Measurements from ENCODE around the gene ABCF3. TPM values are rescaled to one million over a fixed set of nuclear protein-coding genes. Genes with fewer than 3 reads are reported as not detected.
"Not testable (repeated sequence)": the region's sequence is repeated elsewhere in the genome, so short reads cannot be mapped to it uniquely, and the experiment has no call there.

The ABCF3 gene
- total RNA-seq, 1 experiment from 2014 or later = 68.8 TPM

DNA sequence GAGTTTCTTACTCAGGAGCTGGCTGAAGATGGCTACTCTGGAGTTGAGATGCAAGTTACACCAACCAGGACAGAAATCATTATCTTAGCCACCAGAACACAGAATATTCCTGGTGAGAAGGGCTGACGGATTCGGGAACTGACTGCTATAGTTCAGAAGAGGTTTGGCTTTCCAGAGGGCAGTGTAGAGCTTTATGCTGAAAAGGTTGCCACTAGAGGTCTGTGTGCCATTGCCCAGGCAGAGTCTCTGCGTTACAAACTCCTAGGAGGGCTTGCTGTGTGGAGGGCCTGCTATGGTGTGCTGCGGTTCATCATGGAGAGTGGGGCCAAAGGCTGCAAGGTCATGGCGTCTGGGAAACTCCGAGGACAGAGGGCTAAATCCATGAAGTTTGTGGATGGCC lies 36.2 kb upstream of the ABCF3 start:
- H3K4me3 Mint-ChIP-seq (ENCODE audit: unreplicated experiment); H3K9me3 ChIP-seq; H3K4me1 Mint-ChIP-seq (ENCODE audit: low read depth, unreplicated experiment); H3K27ac Mint-ChIP-seq (ENCODE audit: unreplicated experiment); H3K27me3 Mint-ChIP-seq (ENCODE audit: insufficient read depth, unreplicated experiment); H3K27me3 ChIP-seq (replicated peaks; ENCODE audit: control insufficient read depth, insufficient read depth, low read length); H3K36me3 Mint-ChIP-seq (ENCODE audit: insufficient read depth, unreplicated experiment); DNase-seq; H3K36me3 ChIP-seq (ENCODE audit: control insufficient read depth, insufficient read depth, low read length); intact Hi-C loops (cut with micrococcal nuclease; ENCODE audit: unreplicated experiment); H3K4me3 ChIP-seq (ENCODE audit: low read depth, low read length); CTCF ChIA-PET; BruUV-seq (replicated peaks); H3K4me1 ChIP-seq; H3K9me3 Mint-ChIP-seq (ENCODE audit: unreplicated experiment): not testable (repeated sequence)
- TF ChIP-seq, protein P1, sequence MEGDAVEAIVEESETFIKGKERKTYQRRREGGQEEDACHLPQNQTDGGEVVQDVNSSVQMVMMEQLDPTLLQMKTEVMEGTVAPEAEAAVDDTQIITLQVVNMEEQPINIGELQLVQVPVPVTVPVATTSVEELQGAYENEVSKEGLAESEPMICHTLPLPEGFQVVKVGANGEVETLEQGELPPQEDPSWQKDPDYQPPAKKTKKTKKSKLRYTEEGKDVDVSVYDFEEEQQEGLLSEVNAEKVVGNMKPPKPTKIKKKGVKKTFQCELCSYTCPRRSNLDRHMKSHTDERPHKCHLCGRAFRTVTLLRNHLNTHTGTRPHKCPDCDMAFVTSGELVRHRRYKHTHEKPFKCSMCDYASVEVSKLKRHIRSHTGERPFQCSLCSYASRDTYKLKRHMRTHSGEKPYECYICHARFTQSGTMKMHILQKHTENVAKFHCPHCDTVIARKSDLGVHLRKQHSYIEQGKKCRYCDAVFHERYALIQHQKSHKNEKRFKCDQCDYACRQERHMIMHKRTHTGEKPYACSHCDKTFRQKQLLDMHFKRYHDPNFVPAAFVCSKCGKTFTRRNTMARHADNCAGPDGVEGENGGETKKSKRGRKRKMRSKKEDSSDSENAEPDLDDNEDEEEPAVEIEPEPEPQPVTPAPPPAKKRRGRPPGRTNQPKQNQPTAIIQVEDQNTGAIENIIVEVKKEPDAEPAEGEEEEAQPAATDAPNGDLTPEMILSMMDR (IDR thresholded peaks at IDR 0.05; ENCODE audit: insufficient read depth in 1 of 2, low read depth in 1 of 2, low read length in 1 of 2, severe bottlenecking in 1 of 2, unreplicated experiment in 1 of 2) = peak in 1 of 2 experiments; percentile 34
- POLR2A ChIA-PET = interaction anchor here (0.6 kb wide), 1 partner anchor 12 kb away, joined by 4 read pairs; no protein-coding TSS in a partner anchor

DNA sequence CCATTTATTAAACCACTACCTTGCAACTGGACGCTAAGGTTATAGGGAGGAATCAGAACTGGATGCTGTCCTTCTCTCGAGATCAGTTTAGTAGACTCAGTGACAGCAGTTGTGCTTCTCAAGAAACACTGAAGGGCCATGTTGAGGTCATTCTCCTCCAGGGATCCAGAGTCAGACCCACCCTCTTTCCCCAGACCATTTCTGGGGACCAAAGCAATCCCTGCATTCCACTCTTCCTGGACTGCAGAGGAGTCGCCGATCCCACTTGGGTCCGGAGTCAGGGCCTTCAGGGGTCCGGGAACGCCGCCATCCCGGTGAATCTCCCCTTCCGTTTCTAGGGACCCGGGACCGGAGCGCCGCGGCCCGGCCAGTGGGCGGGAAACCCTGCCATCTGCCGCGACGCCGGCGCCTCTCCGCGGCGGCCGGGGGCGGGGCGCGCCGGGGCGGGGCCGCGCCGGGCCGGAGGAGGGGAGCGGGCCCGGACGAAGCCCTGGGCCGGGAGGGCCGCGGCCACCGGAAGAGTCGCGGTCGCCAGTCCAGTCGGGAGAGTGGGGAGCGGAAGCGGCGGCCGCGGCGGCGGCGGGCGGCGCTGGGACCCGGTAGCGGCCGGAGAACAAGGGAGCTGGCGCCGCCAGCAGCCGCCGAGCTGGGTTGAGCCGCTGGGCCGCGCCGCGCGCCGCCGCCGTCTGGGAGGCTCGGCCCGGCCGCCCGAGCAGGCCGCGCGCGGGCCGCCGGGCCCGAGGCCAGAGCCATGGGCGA lies 30.9 kb upstream of the ABCF3 start, which contains the start of gene DVL3:
DVL3 (plus strand) TSS at position 493 of the 759 bp plus-strand sequence; CDS start at position 752, 259 bp downstream.
- POLR2A ChIA-PET = no interaction called here
- BruUV-seq (replicated peaks) = no TSS peak
- no peaks in the 10 kb centered on the region for H3K9me3 Mint-ChIP-seq (ENCODE audit: unreplicated experiment)
- peaks cover 7% of the 10 kb centered on the region for H3K4me1 Mint-ChIP-seq (ENCODE audit: low read depth, unreplicated experiment)
- no peaks in the 10 kb centered on the region for H3K36me3 ChIP-seq (ENCODE audit: control insufficient read depth, insufficient read depth, low read length)
- H3K4me3 ChIP-seq (ENCODE audit: low read depth, low read length) = peak within 1 kb of the TSS; percentile 81
- no peaks in the 10 kb centered on the region for H3K27me3 ChIP-seq (replicated peaks; ENCODE audit: control insufficient read depth, insufficient read depth, low read length)
- TF ChIP-seq, protein P1 (IDR thresholded peaks at IDR 0.05; ENCODE audit: insufficient read depth in 1 of 2, low read depth in 1 of 2, low read length in 1 of 2, severe bottlenecking in 1 of 2, unreplicated experiment in 1 of 2) = no peak
- peaks cover 7% of the 10 kb centered on the region; the same call in 1 of the 2 replicates for H3K4me1 ChIP-seq
- H3K4me3 Mint-ChIP-seq (ENCODE audit: unreplicated experiment) = peak within 1 kb of the TSS; percentile 98
- intact Hi-C loops (cut with micrococcal nuclease; ENCODE audit: unreplicated experiment) = no loop called here
- no peaks in the 10 kb centered on the region for H3K27me3 Mint-ChIP-seq (ENCODE audit: insufficient read depth, unreplicated experiment)
- CTCF ChIA-PET = no interaction called here
- peak; percentile 53 to 74 for DNase-seq
- H3K36me3 Mint-ChIP-seq (ENCODE audit: insufficient read depth, unreplicated experiment) = peaks cover 12% of the 10 kb centered on the region
- peak within 1 kb of the TSS; percentile 87 for H3K27ac Mint-ChIP-seq (ENCODE audit: unreplicated experiment)
- no peaks in the 10 kb centered on the region for H3K9me3 ChIP-seq

DNA sequence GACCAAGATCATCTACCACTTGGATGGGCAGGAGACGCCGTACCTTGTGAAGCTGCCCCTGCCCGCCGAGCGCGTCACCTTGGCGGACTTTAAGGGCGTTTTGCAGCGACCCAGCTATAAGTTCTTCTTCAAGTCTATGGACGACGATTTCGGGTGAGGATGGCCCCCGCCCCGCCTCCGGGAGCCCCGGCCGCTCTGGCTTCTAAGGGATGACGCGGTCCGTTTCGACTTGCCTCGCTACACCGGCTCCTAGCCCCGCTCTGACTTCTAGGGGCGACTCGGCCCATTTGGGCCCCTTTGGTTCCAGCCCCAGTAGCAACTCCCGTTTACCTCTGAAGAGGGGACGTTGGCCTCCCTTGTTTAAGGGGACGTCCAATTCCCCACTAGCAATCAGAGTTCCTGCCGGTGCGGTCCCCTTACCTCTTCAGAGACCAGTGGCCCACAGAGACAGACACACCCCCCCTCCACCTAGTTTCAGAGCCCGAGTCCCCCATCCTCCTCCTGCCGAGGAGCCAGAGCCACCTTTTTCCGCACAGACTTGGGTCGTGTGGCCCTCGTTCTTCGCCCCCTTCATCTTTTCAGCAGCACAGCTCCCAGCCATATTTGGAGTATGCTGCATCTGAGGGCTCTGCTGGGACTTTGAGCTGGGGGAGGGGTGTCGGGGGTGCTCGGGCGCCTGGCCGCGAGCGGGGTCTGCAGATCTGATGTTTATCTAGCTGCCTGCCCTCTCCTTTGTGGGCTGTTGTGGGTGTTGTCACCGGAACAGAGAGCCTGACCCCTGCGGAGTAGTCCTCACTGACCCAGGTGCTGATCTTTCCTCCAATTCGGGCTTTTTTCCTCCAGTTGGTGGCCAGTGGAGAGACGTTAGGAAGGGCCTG lies 30.1 kb upstream of the ABCF3 start:
- no peaks in the 10 kb centered on the region for H3K9me3 Mint-ChIP-seq (ENCODE audit: unreplicated experiment)
- H3K27ac Mint-ChIP-seq (ENCODE audit: unreplicated experiment) = peak overlapping the region; percentile 87
- H3K27me3 Mint-ChIP-seq (ENCODE audit: insufficient read depth, unreplicated experiment) = no peaks in the 10 kb centered on the region
- no peaks in the 10 kb centered on the region for H3K27me3 ChIP-seq (replicated peaks; ENCODE audit: control insufficient read depth, insufficient read depth, low read length)
- no peaks in the 10 kb centered on the region for H3K9me3 ChIP-seq
- peaks cover 7% of the 10 kb centered on the region for H3K4me1 Mint-ChIP-seq (ENCODE audit: low read depth, unreplicated experiment)
- peak overlapping the region; percentile 81 for H3K4me3 ChIP-seq (ENCODE audit: low read depth, low read length)
- no peaks in the 10 kb centered on the region; the same call in 1 of the 2 replicates for H3K36me3 ChIP-seq (ENCODE audit: control insufficient read depth, insufficient read depth, low read length)
- POLR2A ChIA-PET = interaction anchor here (0.6 to 0.8 kb wide), 2 partner anchors 22 to 987 kb away, joined by 3 to 11 read pairs; no protein-coding TSS in a partner anchor
- CTCF ChIA-PET = interaction anchor here (0.6 to 1.3 kb wide), 2 partner anchors 19 to 140 kb away, joined by 3 to 5 read pairs; partner anchors contain the start of gene AP2M1
- peaks cover 17% of the 10 kb centered on the region for H3K36me3 Mint-ChIP-seq (ENCODE audit: insufficient read depth, unreplicated experiment)
- TF ChIP-seq, protein P1 (IDR thresholded peaks at IDR 0.05; ENCODE audit: insufficient read depth in 1 of 2, low read depth in 1 of 2, low read length in 1 of 2, severe bottlenecking in 1 of 2, unreplicated experiment in 1 of 2) = no peak
- peaks cover 7% of the 10 kb centered on the region; the same call in 1 of the 2 replicates for H3K4me1 ChIP-seq
- DNase-seq = peak in 1 of 2 experiments; percentile 53
- peak overlapping the region; percentile 98 for H3K4me3 Mint-ChIP-seq (ENCODE audit: unreplicated experiment)
- BruUV-seq (replicated peaks) = no TSS peak
- intact Hi-C loops (cut with micrococcal nuclease; ENCODE audit: unreplicated experiment) = loop anchor here (1.0 to 2.0 kb wide), 2 partner anchors 18 to 21 kb away; partner anchors contain the start of genes AP2M1 and EIF2B5
